ENCODE results near the gene MYH7.

The MYH7 gene

GRCh38 chr14:23370221-23370620 lies 65.2 kb downstream of the MYH7 start:
- DNase-seq (ENCODE audit: low read depth), result no peak

- peak; percentile 12 for DNase-seq (ENCODE audit: low read depth)
Measured at GRCh38 chr14:23366426-23366921, 69.0 kb downstream of the MYH7 start.

- DNase-seq (ENCODE audit: low read depth), result no peak
Measured at GRCh38 chr14:23365732-23366425, 69.6 kb downstream of the MYH7 start.

- no peak for DNase-seq (ENCODE audit: low read depth)
Measured at GRCh38 chr14:23365036-23365731, 70.3 kb downstream of the MYH7 start, which contains the start of gene EFS. Gene EFS, minus strand, starts transcription at chr14:23365172. Its CDS starts 147 bp downstream, at chr14:23365025.

GRCh38 chr14:23364164-23365035 lies 71.1 kb downstream of the MYH7 start:
- DNase-seq (ENCODE audit: low read depth), result no peak
